ENCODE results near the gene SMYD3.

Gene SMYD3

DNA sequence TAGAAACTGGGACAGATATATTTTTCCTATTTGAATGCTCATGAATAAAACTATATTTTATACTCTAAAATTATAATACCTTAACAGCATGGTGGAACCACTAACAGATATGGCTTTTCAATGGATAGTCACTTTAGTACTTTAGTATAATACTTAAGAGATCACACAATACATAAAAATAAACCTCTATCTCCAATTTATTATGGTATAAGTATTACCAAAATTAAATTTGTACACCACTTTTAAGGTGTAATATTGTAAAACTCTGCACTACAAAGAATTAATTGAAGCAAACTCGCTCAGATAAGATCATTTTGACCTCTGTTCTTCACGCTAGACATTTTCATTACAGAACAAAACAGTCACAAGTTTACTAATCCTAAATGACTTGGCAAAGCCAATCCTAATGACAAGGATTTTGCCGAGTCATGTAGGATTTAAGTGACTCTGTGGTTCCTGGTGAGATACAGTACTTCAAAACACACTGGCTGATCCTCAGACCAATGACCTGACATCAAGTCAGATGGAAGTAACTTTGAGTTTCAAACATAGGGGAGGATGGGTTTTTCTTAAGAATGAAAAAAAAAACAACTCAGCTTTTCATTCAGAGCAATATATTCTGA, 200.6 kb downstream of the SMYD3 start:
- DNase-seq (ENCODE audit: low read depth): no peak
- TF ChIP-seq, protein P1, sequence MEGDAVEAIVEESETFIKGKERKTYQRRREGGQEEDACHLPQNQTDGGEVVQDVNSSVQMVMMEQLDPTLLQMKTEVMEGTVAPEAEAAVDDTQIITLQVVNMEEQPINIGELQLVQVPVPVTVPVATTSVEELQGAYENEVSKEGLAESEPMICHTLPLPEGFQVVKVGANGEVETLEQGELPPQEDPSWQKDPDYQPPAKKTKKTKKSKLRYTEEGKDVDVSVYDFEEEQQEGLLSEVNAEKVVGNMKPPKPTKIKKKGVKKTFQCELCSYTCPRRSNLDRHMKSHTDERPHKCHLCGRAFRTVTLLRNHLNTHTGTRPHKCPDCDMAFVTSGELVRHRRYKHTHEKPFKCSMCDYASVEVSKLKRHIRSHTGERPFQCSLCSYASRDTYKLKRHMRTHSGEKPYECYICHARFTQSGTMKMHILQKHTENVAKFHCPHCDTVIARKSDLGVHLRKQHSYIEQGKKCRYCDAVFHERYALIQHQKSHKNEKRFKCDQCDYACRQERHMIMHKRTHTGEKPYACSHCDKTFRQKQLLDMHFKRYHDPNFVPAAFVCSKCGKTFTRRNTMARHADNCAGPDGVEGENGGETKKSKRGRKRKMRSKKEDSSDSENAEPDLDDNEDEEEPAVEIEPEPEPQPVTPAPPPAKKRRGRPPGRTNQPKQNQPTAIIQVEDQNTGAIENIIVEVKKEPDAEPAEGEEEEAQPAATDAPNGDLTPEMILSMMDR (conservative IDR thresholded peaks at IDR 0.05; ENCODE audit: low read depth, low read length): no peak
- no peak overlapping the region for H3K4me3 ChIP-seq (ENCODE audit: low read depth, low read length)

DNA sequence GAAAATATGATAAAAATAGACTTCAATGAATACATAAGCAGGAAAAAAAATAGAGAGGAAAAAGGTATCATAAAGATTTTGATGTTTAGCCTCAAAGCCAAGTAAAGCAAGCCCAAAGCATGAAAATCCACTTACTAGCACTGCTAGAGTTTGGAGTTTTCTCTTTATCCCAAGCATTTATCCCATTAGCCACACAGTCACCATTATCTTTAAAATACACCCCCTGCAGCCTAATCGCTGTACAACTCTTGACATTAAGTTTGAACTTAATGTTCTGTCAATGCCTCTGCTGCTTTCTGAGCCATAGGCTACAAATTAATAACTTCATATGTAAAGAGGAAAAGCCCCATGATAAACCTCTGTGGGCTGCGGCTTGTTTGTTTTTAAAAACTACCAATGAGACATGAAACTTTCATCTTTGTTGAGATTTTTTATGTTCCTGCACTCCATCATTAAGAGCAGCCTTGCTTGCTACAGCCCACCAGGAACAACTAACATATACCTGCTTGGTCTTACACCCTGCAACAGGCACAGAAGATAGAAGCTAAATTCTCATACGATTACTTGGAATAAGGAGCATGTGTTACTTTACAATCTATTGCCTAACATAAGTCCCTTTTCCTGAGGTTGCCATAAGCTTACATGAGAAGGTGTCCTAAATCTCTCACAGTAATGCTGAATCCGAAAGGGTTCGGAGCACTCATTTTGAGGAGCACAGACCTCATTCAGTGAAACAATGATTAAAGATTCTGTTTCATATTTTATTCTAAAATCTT, 202.4 kb downstream of the SMYD3 start:
- DNase-seq (ENCODE audit: low read depth): no peak
- TF ChIP-seq, protein P1 (conservative IDR thresholded peaks at IDR 0.05; ENCODE audit: low read depth, low read length): no peak
- no peak overlapping the region for H3K4me3 ChIP-seq (ENCODE audit: low read depth, low read length)

DNA sequence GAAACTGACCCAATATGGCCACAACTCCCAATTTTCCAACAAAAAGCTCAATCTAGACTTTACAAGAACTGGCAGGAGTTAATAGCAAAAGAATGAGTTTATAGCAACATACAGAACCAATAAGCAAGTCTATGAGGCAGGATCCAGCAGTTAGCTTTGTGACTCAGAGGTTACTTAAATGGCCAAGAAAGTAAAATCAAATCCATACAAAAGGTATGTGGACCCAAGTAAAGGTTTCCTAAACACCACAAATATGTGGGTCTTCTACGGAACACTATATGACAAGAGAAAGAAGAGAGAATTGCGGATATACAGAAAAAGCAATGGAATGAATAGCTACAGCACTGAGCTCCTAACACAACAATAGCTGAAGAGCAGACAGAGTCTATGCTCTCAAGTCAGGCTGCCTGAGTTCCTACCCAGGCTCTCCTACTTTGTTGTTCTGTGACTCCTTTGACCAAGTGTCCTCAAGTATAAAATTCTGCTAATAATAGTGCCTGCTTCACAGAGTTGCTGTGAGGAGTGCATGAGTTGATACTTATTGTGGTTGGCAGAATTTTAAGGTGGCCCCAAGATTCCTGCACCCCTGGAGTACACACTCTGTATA, 204.3 kb downstream of the SMYD3 start:
- DNase-seq (ENCODE audit: low read depth): peak; percentile 39

DNA sequence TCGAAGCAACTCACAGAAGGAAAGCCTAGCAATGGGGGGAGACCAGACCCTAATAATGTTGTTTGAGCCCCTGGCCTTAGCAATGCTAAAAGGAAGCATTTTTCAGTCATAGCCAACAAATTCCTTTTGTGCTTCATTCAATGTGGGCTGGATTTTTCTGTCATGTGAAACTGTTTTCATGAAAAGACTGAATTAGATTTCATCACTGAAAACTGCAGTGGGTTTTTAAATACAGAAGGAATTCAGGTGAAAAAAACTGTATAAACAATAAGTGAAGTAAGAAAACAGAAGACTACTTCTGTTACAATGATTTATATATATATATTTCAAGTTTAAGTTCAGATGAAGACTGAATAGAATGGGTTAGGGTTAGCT, 204.8 kb downstream of the SMYD3 start:
- TF ChIP-seq, protein P1 (conservative IDR thresholded peaks at IDR 0.05; ENCODE audit: low read depth, low read length): no peak
- DNase-seq (ENCODE audit: low read depth): peak; percentile 69

More for the DNA sequence above, 204.3 kb downstream of the SMYD3 start:
- H3K4me3 ChIP-seq (ENCODE audit: low read depth, low read length): no peak overlapping the region
- TF ChIP-seq, protein P1 (conservative IDR thresholded peaks at IDR 0.05; ENCODE audit: low read depth, low read length): no peak

DNA sequence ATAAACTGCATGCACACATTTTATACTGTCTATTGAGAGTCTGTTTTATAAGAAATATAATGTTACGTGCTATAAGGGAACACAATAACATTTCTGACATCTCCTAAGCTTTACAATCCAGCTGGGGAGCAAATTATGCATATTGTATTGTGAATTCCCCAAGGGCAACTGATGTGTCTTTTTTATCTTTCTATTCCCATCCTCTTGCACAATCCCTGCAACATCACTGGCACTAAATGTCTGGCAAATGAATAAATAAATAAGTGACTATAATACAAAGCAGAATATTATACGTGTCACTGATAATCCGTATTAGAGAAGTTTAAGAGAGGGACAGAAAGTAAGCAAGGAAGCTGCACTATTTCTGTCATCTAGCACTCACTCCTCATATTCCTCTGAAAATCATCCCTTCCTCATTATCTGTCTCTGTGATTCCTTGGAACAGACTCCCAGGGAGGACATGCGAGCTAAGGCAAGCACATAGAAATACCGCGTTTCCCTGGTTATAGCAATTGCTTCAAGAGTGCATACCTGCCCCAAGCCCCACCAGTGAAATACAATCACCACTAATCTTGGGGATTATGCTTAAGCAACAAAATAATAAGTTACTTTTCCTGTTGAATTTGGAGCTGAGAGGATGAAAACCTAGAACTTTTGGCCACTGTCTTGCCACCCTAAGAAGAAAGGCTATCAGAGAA, 205.4 kb downstream of the SMYD3 start:
- no peak overlapping the region for H3K4me3 ChIP-seq (ENCODE audit: low read depth, low read length)
- TF ChIP-seq, protein P1 (conservative IDR thresholded peaks at IDR 0.05; ENCODE audit: low read depth, low read length): no peak
- no peak for DNase-seq (ENCODE audit: low read depth)

More for the DNA sequence above, 204.8 kb downstream of the SMYD3 start:
- H3K4me3 ChIP-seq (ENCODE audit: low read depth, low read length): no peak overlapping the region

DNA sequence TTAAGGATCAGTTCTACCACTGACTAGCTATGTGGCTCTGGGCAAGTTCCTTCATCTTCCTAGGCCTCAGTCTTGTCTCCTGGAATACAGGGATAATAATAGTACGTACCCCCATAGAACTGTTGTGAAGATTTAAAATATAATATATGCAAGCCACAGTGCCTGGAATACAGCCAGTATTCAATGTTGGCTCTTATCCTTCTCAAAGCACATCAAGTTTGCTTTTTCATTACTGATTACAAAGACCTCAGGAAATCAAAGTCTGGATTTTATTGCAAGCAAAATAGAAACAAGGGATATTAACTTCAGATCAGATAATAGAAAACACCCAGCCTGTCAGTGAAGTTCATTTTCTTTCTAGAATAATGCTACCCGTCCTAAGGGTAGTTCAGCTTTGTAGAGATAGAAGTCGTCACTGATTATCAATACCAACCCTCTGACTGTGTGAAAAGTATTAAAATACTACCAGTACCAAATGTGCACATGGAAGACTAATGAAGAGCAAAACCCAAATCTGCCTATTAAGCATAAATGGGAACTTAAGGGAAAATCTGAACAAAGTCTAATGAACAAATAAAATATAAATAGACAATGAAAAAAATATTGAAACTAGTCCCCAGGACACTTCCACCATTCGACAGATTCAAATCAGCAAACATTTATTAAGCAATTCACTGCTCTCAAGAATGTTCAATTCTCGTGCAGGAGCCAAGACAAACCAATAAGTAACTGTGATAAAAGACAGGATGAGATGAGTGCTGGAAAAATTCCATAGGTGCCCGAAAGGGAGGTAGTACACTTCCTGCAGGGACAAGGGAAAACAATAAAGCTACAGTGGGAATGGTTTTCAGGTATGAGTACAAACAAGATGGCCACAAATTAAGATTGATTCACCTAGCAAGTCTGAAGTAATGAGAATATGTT, 206.2 kb downstream of the SMYD3 start:
- no peak overlapping the region for H3K4me3 ChIP-seq (ENCODE audit: low read depth, low read length)
- DNase-seq (ENCODE audit: low read depth): no peak
- TF ChIP-seq, protein P1 (conservative IDR thresholded peaks at IDR 0.05; ENCODE audit: low read depth, low read length): no peak
